CD4-positive, alpha-beta T cell treated with Interleukin-2 at 100 ng/mL for 4 hours (primary cell): ENCODE data around the gene KCNA3.
A peak's percentile ranks its signal among the peaks of the same experiment; 100 is the strongest.
"Not testable (repeated sequence)": the region's sequence is repeated elsewhere in the genome, so short reads cannot be mapped to it uniquely, and the experiment has no call there.

ENCODE experiments used
- DNase-seq: peaks from one replicate; pipeline ENCODE4 v3.0.0-alpha.2; 2020; ENCODE audit warnings: low spot score

Gene KCNA3

GRCh38 chr1:110677526-110677925, 2.8 kb upstream of the KCNA3 start:
- DNase-seq: no peak

- peak; percentile 23 for DNase-seq
Measured at GRCh38 chr1:110676970-110677369, 2.2 kb upstream of the KCNA3 start.

- no peak for DNase-seq
Measured at GRCh38 chr1:110675060-110675791, 486 bp upstream of the KCNA3 start.

- peak; percentile 29 for DNase-seq
Measured at GRCh38 chr1:110673805-110674336, 869 bp downstream of the KCNA3 start.

- peak; percentile 48 for DNase-seq
Measured at GRCh38 chr1:110673197-110673701, 1.5 kb downstream of the KCNA3 start.

GRCh38 chr1:110672753-110673108, 2.0 kb downstream of the KCNA3 start:
- DNase-seq: peak; percentile 71

- peak; percentile 96 for DNase-seq
Measured at GRCh38 chr1:110672001-110672752, 2.6 kb downstream of the KCNA3 start.

- DNase-seq: peak; percentile 49
Measured at GRCh38 chr1:110671361-110671760, 3.4 kb downstream of the KCNA3 start.

GRCh38 chr1:110668549-110668948, 6.2 kb downstream of the KCNA3 start:
- DNase-seq: peak; percentile 26

GRCh38 chr1:110667776-110668175, 7.0 kb downstream of the KCNA3 start:
- DNase-seq: peak; percentile 58

GRCh38 chr1:110663241-110663640, 11.5 kb downstream of the KCNA3 start:
- no peak for DNase-seq

GRCh38 chr1:110659559-110659958, 15.2 kb downstream of the KCNA3 start:
- DNase-seq: not testable (repeated sequence)

- DNase-seq: no peak
Measured at GRCh38 chr1:110657351-110657750, 17.4 kb downstream of the KCNA3 start.

- DNase-seq: no peak
Measured at GRCh38 chr1:110650609-110651008, 24.1 kb downstream of the KCNA3 start.

GRCh38 chr1:110648417-110648816, 26.3 kb downstream of the KCNA3 start:
- no peak for DNase-seq

- peak; percentile 75 for DNase-seq
Measured at GRCh38 chr1:110647254-110647891, 27.4 kb downstream of the KCNA3 start.

- peak; percentile 67 for DNase-seq
Measured at GRCh38 chr1:110645821-110646735, 28.7 kb downstream of the KCNA3 start.

GRCh38 chr1:110645211-110645610, 29.5 kb downstream of the KCNA3 start:
- DNase-seq: no peak

- DNase-seq: no peak
Measured at GRCh38 chr1:110643879-110644472, 30.8 kb downstream of the KCNA3 start.

GRCh38 chr1:110639724-110640386, 34.9 kb downstream of the KCNA3 start:
- DNase-seq: no peak
